Embryonic facial prominence (tissue), 1 donor: ENCODE data around the gene SLC66A1.

Source experiments
- DNase-seq: peaks from one replicate; pipeline ENCODE4 v3.0.0-alpha.2; 2016; ENCODE audit errors: extremely low spot score

Gene SLC66A1

GRCh38 chr1:19377812-19378718 is 65.9 kb downstream of the SLC66A1 start:
- no peak for DNase-seq
